H4 (cell line): ENCODE results near the gene TBCE. TPM values are rescaled to one million over a fixed set of nuclear protein-coding genes. Genes with fewer than 3 reads are reported as not detected.

Experiments used
- total RNA-seq: library from RNA; depleted of rRNA; stranded (reverse); fragments of >200 nt; shearing (Covaris generic); gene quantifications from 2 replicates; pipeline ENCODE4 v1.2.3, GENCODE V29; 2014; rRNA removed

Gene TBCE
- total RNA-seq, 1 experiment from 2014 or later: 32.9 TPM

Other genes starting within 250 kb of the TBCE start
- 48.1 and 69.7 TPM in 2 replicates for gene TOMM20, start 238.6 kb upstream of the TBCE start, total RNA-seq
- 43.4 and 76.4 TPM in 2 replicates for gene RBM34, start 206.2 kb upstream of the TBCE start, total RNA-seq
- gene ARID4B, start 39.2 kb upstream of the TBCE start, total RNA-seq: 9.5 and 10.0 TPM in 2 replicates
- gene GGPS1, start 38.9 kb upstream of the TBCE start, total RNA-seq: 28.3 and 46.0 TPM in 2 replicates
- 25.2 and 26.8 TPM in 2 replicates for gene B3GALNT2, start 137.0 kb downstream of the TBCE start, total RNA-seq